Activated CD4-positive, CD25-positive, alpha-beta regulatory T cell treated with anti-CD3 and anti-CD28 coated beads, Interleukin-2, amount 50 U/mL, for 24 hours (primary cell): ENCODE measurements around the gene FAM228B.

Source experiments
- ATAC-seq, 2 donors: fragments of 150-1000 bp; cut with Tn5 transposase; one replicate each; pipeline ENCODE4 v1.10.0; 2021; ENCODE audit warnings: mild to moderate bottlenecking in 1 of 2, moderate library complexity in 1 of 2

FAM228B gene

DNA sequence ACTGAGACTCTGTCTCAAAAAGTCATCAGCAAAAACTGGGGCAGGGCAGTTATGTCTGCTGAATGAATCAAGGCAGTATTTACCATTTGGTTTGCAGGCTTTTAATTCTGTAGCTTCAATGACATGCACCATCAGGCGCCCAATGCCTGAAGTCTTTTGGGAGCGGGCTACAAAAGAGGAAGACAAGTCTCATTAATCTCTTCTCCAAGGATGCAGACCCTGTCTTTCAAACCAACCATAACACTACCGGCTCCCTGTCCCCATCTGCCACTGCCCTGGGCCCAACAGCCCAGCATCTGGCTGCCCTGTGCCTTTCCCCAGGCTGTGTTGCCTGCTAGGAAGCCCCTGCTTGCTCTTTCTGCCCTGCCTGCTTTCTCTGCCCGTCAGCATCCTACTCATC is 81.9 kb downstream of the FAM228B start:
- ATAC-seq = no peak

GRCh38 chr2:24206242-24206641 is 83.0 kb downstream of the FAM228B start:
- no peak for ATAC-seq

- ATAC-seq = no peak
Observed at GRCh38 chr2:24206714-24207113, 83.4 kb downstream of the FAM228B start.

GRCh38 chr2:24207359-24207758 is 84.1 kb downstream of the FAM228B start:
- no peak for ATAC-seq

GRCh38 chr2:24208490-24208889 is 85.2 kb downstream of the FAM228B start:
- no peak for ATAC-seq

DNA sequence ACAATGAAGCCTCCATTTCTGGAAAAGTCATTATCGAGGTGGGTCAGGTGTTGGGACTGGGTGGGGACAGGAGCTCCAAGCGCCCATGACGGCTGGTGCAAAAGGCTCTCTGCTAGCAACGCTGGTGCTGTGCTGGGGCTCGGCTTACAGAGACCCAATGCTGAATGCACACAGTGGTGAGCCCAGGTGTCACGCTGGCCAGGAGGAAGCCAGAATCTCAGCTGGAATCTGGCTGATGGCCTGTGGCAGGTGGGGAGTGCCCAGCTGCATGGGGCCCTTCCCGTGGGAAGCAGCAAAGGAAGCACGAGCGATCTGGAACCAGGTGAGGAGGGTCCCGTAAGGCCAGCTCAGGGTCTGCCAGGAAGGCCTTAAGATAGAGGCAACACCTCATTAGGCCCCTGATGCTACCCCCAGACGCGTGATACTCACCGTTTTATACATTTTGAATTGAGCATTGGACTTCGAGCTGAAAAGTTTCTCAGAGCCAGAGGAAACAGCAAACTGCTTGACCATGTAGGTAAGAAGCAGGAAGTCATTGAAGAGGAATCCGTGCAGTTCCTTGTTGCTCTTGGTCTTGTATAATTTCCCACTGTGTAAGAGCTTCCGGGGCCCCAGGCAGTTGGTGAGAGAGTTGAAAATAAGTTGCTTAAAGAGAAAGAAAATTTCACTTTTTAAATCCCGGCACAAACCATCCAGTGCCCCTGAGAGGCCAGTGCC is 86.3 kb downstream of the FAM228B start:
- no peak for ATAC-seq

DNA sequence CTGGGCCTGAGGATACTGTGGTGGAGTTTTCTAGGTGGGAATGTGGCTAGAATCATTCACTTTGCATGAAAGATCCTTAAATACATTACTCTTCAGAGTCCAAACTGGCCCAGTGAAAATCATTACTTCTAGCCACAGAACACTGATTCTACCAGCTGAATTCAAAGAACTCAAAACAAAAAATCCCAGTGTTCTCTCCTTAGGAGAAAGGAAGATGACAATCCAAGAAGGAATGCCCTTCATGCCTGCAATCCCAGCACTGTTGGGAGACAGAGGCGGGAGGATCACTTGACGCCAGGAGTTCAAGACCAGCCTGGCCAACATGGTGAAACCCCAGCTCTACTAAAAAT is 86.8 kb downstream of the FAM228B start:
- ATAC-seq = no peak

DNA sequence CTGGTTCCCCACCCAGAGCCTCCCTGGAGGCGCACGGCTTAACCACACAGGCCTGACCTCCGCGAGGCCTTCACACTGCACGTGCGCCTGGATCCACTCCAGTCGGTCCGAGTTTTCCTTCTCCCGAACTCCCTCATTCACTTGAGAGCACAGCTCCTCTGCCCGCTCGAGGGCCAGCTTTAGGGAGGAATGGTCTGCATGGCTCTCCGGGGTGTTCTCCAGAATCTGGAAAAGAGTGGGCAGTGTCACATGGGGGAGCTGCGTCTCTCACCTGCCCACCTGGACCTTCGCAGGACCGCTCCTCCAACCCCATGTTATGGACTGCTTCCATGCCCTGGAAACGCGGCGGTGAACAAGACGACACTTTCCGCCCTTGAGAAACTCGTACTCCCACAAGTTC is 87.5 kb downstream of the FAM228B start:
- ATAC-seq = no peak

DNA sequence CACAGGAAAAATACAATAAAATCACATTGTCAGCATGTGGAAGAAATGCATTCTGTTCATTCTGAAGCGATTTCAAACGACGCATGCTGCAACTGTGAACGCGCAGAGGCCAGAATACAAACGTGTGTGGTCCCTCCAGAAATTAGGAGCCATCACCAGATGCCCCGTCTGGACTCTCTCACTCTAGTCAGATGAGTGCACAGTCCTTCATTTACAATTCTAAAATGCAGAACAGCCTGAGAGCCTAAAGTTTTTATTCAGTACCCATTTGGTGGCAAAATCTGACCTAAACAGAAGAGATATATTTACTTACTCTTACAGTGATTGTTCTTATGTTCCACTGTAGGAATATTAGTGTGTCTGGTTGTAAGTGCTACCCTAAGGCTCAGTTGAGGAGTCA is 88.1 kb downstream of the FAM228B start:
- no peak for ATAC-seq

- peak; percentile 92 to 98 for ATAC-seq
Observed at GRCh38 chr2:24214880-24215279, 91.6 kb downstream of the FAM228B start.
